Measurements from ENCODE around the gene OPRD1.
"Not testable (repeated sequence)": the region's sequence is repeated elsewhere in the genome, so short reads cannot be mapped to it uniquely, and the experiment has no call there.

The OPRD1 gene

GRCh38 chr1:28790377-28791035, 21.5 kb upstream of the OPRD1 start:
- no peak overlapping the region for H3K4me3 ChIP-seq (ENCODE audit: low read depth, low read length)
- no peak for TF ChIP-seq CTCF (IDR thresholded peaks at IDR 0.05; ENCODE audit: borderline replicate concordance, insufficient read depth, low read depth, low read length)

- not testable (repeated sequence) for H3K4me3 ChIP-seq (ENCODE audit: low read depth, low read length)
These were observed 20.0 kb upstream of the OPRD1 start for GRCh38 chr1:28791929-28792328.

- TF ChIP-seq CTCF (IDR thresholded peaks at IDR 0.05; ENCODE audit: borderline replicate concordance, insufficient read depth, low read depth, low read length): no peak
- no peak overlapping the region for H3K4me3 ChIP-seq (ENCODE audit: low read depth, low read length)
These were observed 19.3 kb upstream of the OPRD1 start for GRCh38 chr1:28792644-28793121.

GRCh38 chr1:28794582-28794981, 17.4 kb upstream of the OPRD1 start:
- H3K4me3 ChIP-seq (ENCODE audit: low read depth, low read length): not testable (repeated sequence)

GRCh38 chr1:28796352-28797211, 15.4 kb upstream of the OPRD1 start:
- H3K4me3 ChIP-seq (ENCODE audit: low read depth, low read length): no peak overlapping the region
- no peak for TF ChIP-seq CTCF (IDR thresholded peaks at IDR 0.05; ENCODE audit: borderline replicate concordance, insufficient read depth, low read depth, low read length)

- no peak for TF ChIP-seq CTCF (IDR thresholded peaks at IDR 0.05; ENCODE audit: borderline replicate concordance, insufficient read depth, low read depth, low read length)
- no peak overlapping the region for H3K4me3 ChIP-seq (ENCODE audit: low read depth, low read length)
These were observed 11.6 kb upstream of the OPRD1 start for GRCh38 chr1:28800324-28800723.

GRCh38 chr1:28801461-28801860, 10.5 kb upstream of the OPRD1 start:
- no peak for TF ChIP-seq CTCF (IDR thresholded peaks at IDR 0.05; ENCODE audit: borderline replicate concordance, insufficient read depth, low read depth, low read length)

GRCh38 chr1:28803051-28803450, 8.9 kb upstream of the OPRD1 start:
- no peak for TF ChIP-seq CTCF (IDR thresholded peaks at IDR 0.05; ENCODE audit: borderline replicate concordance, insufficient read depth, low read depth, low read length)
- H3K4me3 ChIP-seq (ENCODE audit: low read depth, low read length): no peak overlapping the region

More at GRCh38 chr1:28801461-28801860, 10.5 kb upstream of the OPRD1 start:
- H3K4me3 ChIP-seq (ENCODE audit: low read depth, low read length): no peak overlapping the region
